DMS 273 (cell line): ENCODE results near the gene ACBD6.

Source experiments
- DNase-seq: peaks from one replicate; lab custom pipeline; 2025; ENCODE audit not compliant: unreplicated experiment; lab: John Stamatoyannopoulos, UW

The ACBD6 gene

GRCh38 chr1:180311011-180311730, 191.2 kb downstream of the ACBD6 start:
- no peak for DNase-seq

- DNase-seq: no peak
Observed at GRCh38 chr1:180310095-180310494, 192.3 kb downstream of the ACBD6 start.

- no peak for DNase-seq
Observed at GRCh38 chr1:180309338-180309737, 193.0 kb downstream of the ACBD6 start.

GRCh38 chr1:180301135-180301742, 201.1 kb downstream of the ACBD6 start:
- no peak for DNase-seq

GRCh38 chr1:180299479-180300221, 202.7 kb downstream of the ACBD6 start:
- DNase-seq: peak; percentile 61

GRCh38 chr1:180295999-180296398, 206.4 kb downstream of the ACBD6 start:
- DNase-seq: no peak

GRCh38 chr1:180294711-180295110, 207.7 kb downstream of the ACBD6 start:
- no peak for DNase-seq

GRCh38 chr1:180291004-180291403, 211.4 kb downstream of the ACBD6 start:
- no peak for DNase-seq

GRCh38 chr1:180290265-180291001, 211.9 kb downstream of the ACBD6 start:
- DNase-seq: no peak

GRCh38 chr1:180288940-180289339, 213.4 kb downstream of the ACBD6 start:
- DNase-seq: no peak

- DNase-seq: no peak
Observed at GRCh38 chr1:180287988-180288705, 214.2 kb downstream of the ACBD6 start.

- DNase-seq: no peak
Observed at GRCh38 chr1:180286417-180286816, 216.0 kb downstream of the ACBD6 start.

GRCh38 chr1:180283098-180283497, 219.3 kb downstream of the ACBD6 start:
- DNase-seq: no peak

- no peak for DNase-seq
Observed at GRCh38 chr1:180282401-180283044, 219.9 kb downstream of the ACBD6 start.

- DNase-seq: no peak
Observed at GRCh38 chr1:180281490-180281889, 220.9 kb downstream of the ACBD6 start.

GRCh38 chr1:180280617-180281016, 221.8 kb downstream of the ACBD6 start:
- DNase-seq: no peak

GRCh38 chr1:180279651-180280050, 222.7 kb downstream of the ACBD6 start:
- no peak for DNase-seq

GRCh38 chr1:180278596-180279395, 223.6 kb downstream of the ACBD6 start:
- DNase-seq: no peak

GRCh38 chr1:180278194-180278515, 224.2 kb downstream of the ACBD6 start:
- no peak for DNase-seq
